HG03135 (cell line): Measurements from ENCODE around the gene CD300C.
"Not testable (repeated sequence)": the region's sequence is repeated elsewhere in the genome, so short reads cannot be mapped to it uniquely, and the experiment has no call there.

Experiments used
- ATAC-seq: cut with Tn5 transposase; IDR thresholded peaks from one replicate; pipeline ENCODE4 v1.9.1; 2021; ENCODE audit warnings: mild to moderate bottlenecking, moderate library complexity; ENCODE audit not compliant: unreplicated experiment

CD300C gene

GRCh38 chr17:74563358-74563757 lies 17.4 kb upstream of the CD300C start:
- no peak for ATAC-seq

- no peak for ATAC-seq
Measured at GRCh38 chr17:74561586-74561985, 15.7 kb upstream of the CD300C start.

- no peak for ATAC-seq
Measured at GRCh38 chr17:74558882-74559519, 13.1 kb upstream of the CD300C start.

- not testable (repeated sequence) for ATAC-seq
Measured at GRCh38 chr17:74558402-74558801, 12.5 kb upstream of the CD300C start.

- ATAC-seq: no peak
Measured at GRCh38 chr17:74555427-74555940, 9.6 kb upstream of the CD300C start.

GRCh38 chr17:74554909-74555308 lies 9.0 kb upstream of the CD300C start:
- ATAC-seq: no peak

- ATAC-seq: no peak
Measured at GRCh38 chr17:74552037-74552436, 6.1 kb upstream of the CD300C start.

- no peak for ATAC-seq
Measured at GRCh38 chr17:74550602-74551001, 4.7 kb upstream of the CD300C start.

GRCh38 chr17:74549343-74549742 lies 3.4 kb upstream of the CD300C start:
- ATAC-seq: no peak

GRCh38 chr17:74547736-74548135 lies 1.8 kb upstream of the CD300C start:
- no peak for ATAC-seq

- no peak for ATAC-seq
Measured at GRCh38 chr17:74547264-74547663, 1.3 kb upstream of the CD300C start.

- no peak for ATAC-seq
Measured at GRCh38 chr17:74546586-74546985, 671 bp upstream of the CD300C start.

GRCh38 chr17:74544991-74545842 lies 698 bp downstream of the CD300C start:
- ATAC-seq: no peak

GRCh38 chr17:74543891-74544760 lies 1.8 kb downstream of the CD300C start:
- no peak for ATAC-seq

GRCh38 chr17:74543406-74543805 lies 2.5 kb downstream of the CD300C start:
- no peak for ATAC-seq

- ATAC-seq: no peak
Measured at GRCh38 chr17:74542727-74543383, 3.1 kb downstream of the CD300C start.

GRCh38 chr17:74542166-74542565 lies 3.7 kb downstream of the CD300C start:
- ATAC-seq: no peak

GRCh38 chr17:74541176-74542111 lies 4.5 kb downstream of the CD300C start:
- no peak for ATAC-seq

- ATAC-seq: no peak
Measured at GRCh38 chr17:74539281-74539820, 6.6 kb downstream of the CD300C start.
